ENCODE data around the gene AXIN1.

Gene AXIN1

GRCh38 chr16:264440-264951 lies 88.0 kb downstream of the AXIN1 start:
- POLR2A ChIA-PET (ENCODE audit: low non-redundant PET), result no interaction called here
- no peak overlapping the region for H3K27ac ChIP-seq
- no peak for TF ChIP-seq CTCF (conservative IDR thresholded peaks at IDR 0.05; ENCODE audit: low read depth)
- CTCF ChIA-PET, result interaction anchor here (1.0 kb wide), 1 partner anchor 15 kb away, joined by 3 read pairs; no protein-coding TSS in a partner anchor
- no peak for DNase-seq (ENCODE audit: low spot score)

- ChIA-PET CTCF (no interaction called here), POLR2A (ENCODE audit: low non-redundant PET) (no interaction called here)
- H3K27ac ChIP-seq, result no peak overlapping the region
Measured at GRCh38 chr16:263944-264343, 88.6 kb downstream of the AXIN1 start.

GRCh38 chr16:263182-263774 lies 89.2 kb downstream of the AXIN1 start:
- no peak for TF ChIP-seq CTCF (conservative IDR thresholded peaks at IDR 0.05; ENCODE audit: low read depth)
- ChIA-PET CTCF (interaction anchor here (0.7 kb wide), 1 partner anchor 22 kb away, joined by 4 read pairs; no protein-coding TSS in a partner anchor), POLR2A (ENCODE audit: low non-redundant PET) (no interaction called here)

More at GRCh38 chr16:263944-264343, 88.6 kb downstream of the AXIN1 start:
- TF ChIP-seq CTCF (conservative IDR thresholded peaks at IDR 0.05; ENCODE audit: low read depth), result no peak
- no peak for DNase-seq (ENCODE audit: low spot score)

GRCh38 chr16:262121-262745 lies 90.3 kb downstream of the AXIN1 start:
- CTCF ChIA-PET, result no interaction called here
- DNase-seq (ENCODE audit: low spot score), result no peak
- H3K27ac ChIP-seq, result no peak overlapping the region
- no peak for TF ChIP-seq CTCF (conservative IDR thresholded peaks at IDR 0.05; ENCODE audit: low read depth)
- POLR2A ChIA-PET (ENCODE audit: low non-redundant PET), result no interaction called here

More at GRCh38 chr16:263182-263774, 89.2 kb downstream of the AXIN1 start:
- H3K27ac ChIP-seq, result no peak overlapping the region
- DNase-seq (ENCODE audit: low spot score), result no peak

GRCh38 chr16:261031-261691 lies 91.4 kb downstream of the AXIN1 start:
- H3K27ac ChIP-seq, result no peak overlapping the region
- ChIA-PET POLR2A (ENCODE audit: low non-redundant PET) (no interaction called here), CTCF (no interaction called here)
- no peak for DNase-seq (ENCODE audit: low spot score)
- no peak for TF ChIP-seq CTCF (conservative IDR thresholded peaks at IDR 0.05; ENCODE audit: low read depth)

- no peak for TF ChIP-seq CTCF (conservative IDR thresholded peaks at IDR 0.05; ENCODE audit: low read depth)
- no peak overlapping the region for H3K27ac ChIP-seq
- ChIA-PET CTCF (interaction anchor here (0.6 kb wide), 1 partner anchor 15 kb away, joined by 3 read pairs; no protein-coding TSS in a partner anchor), POLR2A (ENCODE audit: low non-redundant PET) (no interaction called here)
- no peak for DNase-seq (ENCODE audit: low spot score)
Measured at GRCh38 chr16:260326-260725, 92.2 kb downstream of the AXIN1 start.

Measured in RWPE1 (cell line).